HG02981 (cell line): ENCODE results near the gene UTP15.

Experiments
- ATAC-seq: cut with Tn5 transposase; IDR thresholded peaks from one replicate; pipeline ENCODE4 v1.9.1; 2021; ENCODE audit warnings: mild to moderate bottlenecking, moderate library complexity; ENCODE audit not compliant: unreplicated experiment

UTP15 gene

GRCh38 chr5:73565139-73565968 is at the start of gene UTP15, which contains the start of gene ANKRA2:
Gene UTP15, plus strand, starts transcription at chr5:73565743. Its CDS starts 1,602 bp downstream, at chr5:73567345.
Gene ANKRA2, minus strand, starts transcription at chr5:73565639. Its CDS starts 2,758 bp downstream, at chr5:73562881.
- ATAC-seq: peak; percentile 92

- peak; percentile 93 for ATAC-seq
Observed at GRCh38 chr5:73519531-73520283, 45.8 kb upstream of the UTP15 start.

- no peak for ATAC-seq
Observed at GRCh38 chr5:73522989-73523388, 42.6 kb upstream of the UTP15 start.

GRCh38 chr5:73523861-73524260 is 41.7 kb upstream of the UTP15 start:
- no peak for ATAC-seq

GRCh38 chr5:73525606-73526203 is 39.8 kb upstream of the UTP15 start:
- no peak for ATAC-seq

GRCh38 chr5:73528248-73528647 is 37.3 kb upstream of the UTP15 start:
- ATAC-seq: no peak

- no peak for ATAC-seq
Observed at GRCh38 chr5:73529081-73529480, 36.5 kb upstream of the UTP15 start.

- ATAC-seq: no peak
Observed at GRCh38 chr5:73531356-73531755, 34.2 kb upstream of the UTP15 start.

GRCh38 chr5:73532195-73532594 is 33.3 kb upstream of the UTP15 start:
- no peak for ATAC-seq

- ATAC-seq: no peak
Observed at GRCh38 chr5:73534011-73534644, 31.4 kb upstream of the UTP15 start.

GRCh38 chr5:73534971-73535370 is 30.6 kb upstream of the UTP15 start:
- no peak for ATAC-seq

GRCh38 chr5:73539730-73540129 is 25.8 kb upstream of the UTP15 start:
- ATAC-seq: no peak

- no peak for ATAC-seq
Observed at GRCh38 chr5:73540192-73540591, 25.4 kb upstream of the UTP15 start.

- no peak for ATAC-seq
Observed at GRCh38 chr5:73542020-73542419, 23.5 kb upstream of the UTP15 start.

- ATAC-seq: no peak
Observed at GRCh38 chr5:73544429-73545402, 20.8 kb upstream of the UTP15 start.

GRCh38 chr5:73545403-73545779 is 20.2 kb upstream of the UTP15 start:
- ATAC-seq: no peak

- ATAC-seq: no peak
Observed at GRCh38 chr5:73550016-73550415, 15.5 kb upstream of the UTP15 start.

GRCh38 chr5:73552642-73553041 is 12.9 kb upstream of the UTP15 start:
- ATAC-seq: no peak

- no peak for ATAC-seq
Observed at GRCh38 chr5:73558950-73559349, 6.6 kb upstream of the UTP15 start.

- ATAC-seq: no peak
Observed at GRCh38 chr5:73564018-73564417, 1.5 kb upstream of the UTP15 start.
